ENCODE data around the gene KIRREL3. TPM values are rescaled to one million over a fixed set of nuclear protein-coding genes. Genes with fewer than 3 reads are reported as not detected.

The KIRREL3 gene
- total and polyA plus RNA-seq, 10 donors: 0.50 to 5.4 (median 2.0) TPM

- TF ChIP-seq POLR2A (IDR thresholded peaks at IDR 0.05) (no peak), CTCF (IDR thresholded peaks at IDR 0.05 in 8 of 11, conservative IDR thresholded peaks at IDR 0.05 in 3 of 11) (no peak), POLR2AphosphoS5 (IDR thresholded peaks at IDR 0.05) (no peak)
- Histone ChIP-seq H3K27ac (peak overlapping the region in 5 of 8 donors; percentile 67 to 83 (median 79)), H3K4me3 (no peak overlapping the region), H3K9me3 (no peaks in the 10 kb centered on the region), H3K27me3 (replicated peaks in 1 of 7) (no peaks in the 10 kb centered on the region), H3K36me3 (no peaks in the 10 kb centered on the region), H3K4me1 (peaks cover 8 to 95% (median 57%) of the 10 kb centered on the region in 6 donors)
- no peak for DNase-seq
- 77 to 87% (median 83%) methylated on average over 2 of the region's 2 CpGs for WGBS, 5 donors
- intact Hi-C loops (cut with DNase I; ENCODE audit: low total_unique reads): loop anchor here (10.0 kb wide), 1 partner anchor 98 kb away; no protein-coding TSS in a partner anchor
These were observed 578.1 kb downstream of the KIRREL3 start for GRCh38 chr11:126422446-126422845.

- intact Hi-C loops (cut with DNase I; ENCODE audit: low total_unique reads): loop anchor here (10.0 kb wide), 1 partner anchor 96 kb away; no protein-coding TSS in a partner anchor
- WGBS, 5 donors: 68 to 75% (median 72%) methylated on average over 13 of the region's 13 CpGs
- no peaks in the 10 kb centered on the region for H3K36me3 ChIP-seq
- H3K27me3 ChIP-seq (replicated peaks in 1 of 7): peaks cover 0 to 6% (median 0%) of the 10 kb centered on the region in 7 donors
- no peak overlapping the region for H3K4me3 ChIP-seq
- peak overlapping the region; percentile 39 to 83 (median 78) for H3K27ac ChIP-seq
- TF ChIP-seq POLR2AphosphoS5 (IDR thresholded peaks at IDR 0.05) (peak; percentile 46 to 60 (median 59)), POLR2A (IDR thresholded peaks at IDR 0.05) (no peak)
- H3K4me1 ChIP-seq: peaks cover 20 to 95% (median 62%) of the 10 kb centered on the region in 6 donors
- no peaks in the 10 kb centered on the region for H3K9me3 ChIP-seq
- DNase-seq: peak; percentile 75
These were observed 579.3 kb downstream of the KIRREL3 start for GRCh38 chr11:126421271-126421671.

- 35 to 51% (median 40%) methylated on average over 6 of the region's 6 CpGs for WGBS, 5 donors
- intact Hi-C loops (cut with DNase I; ENCODE audit: low total_unique reads): loop anchor here (10.0 kb wide), 1 partner anchor 96 kb away; no protein-coding TSS in a partner anchor
- no peak for DNase-seq
These were observed 579.8 kb downstream of the KIRREL3 start for GRCh38 chr11:126420698-126421256.

GRCh38 chr11:126419801-126420697 lies 580.5 kb downstream of the KIRREL3 start:
- whole genome bisulfite sequencing, 5 donors: 35 to 54% (median 42%) methylated on average over 11 of the region's 11 CpGs
- Histone ChIP-seq H3K27me3 (replicated peaks in 1 of 7) (peaks cover 0 to 6% (median 0%) of the 10 kb centered on the region in 7 donors), H3K9me3 (no peaks in the 10 kb centered on the region), H3K27ac (peak overlapping the region in 7 of 8 donors; percentile 64 to 83 (median 79)), H3K36me3 (peaks cover 0 to 7% (median 0%) of the 10 kb centered on the region in 6 donors), H3K4me3 (no peak overlapping the region), H3K4me1 (peaks cover 24 to 95% (median 66%) of the 10 kb centered on the region in 6 donors)
- intact Hi-C loops (cut with DNase I; ENCODE audit: low total_unique reads): loop anchor here (10.0 kb wide), 1 partner anchor 95 kb away; no protein-coding TSS in a partner anchor
- TF ChIP-seq POLR2AphosphoS5 (IDR thresholded peaks at IDR 0.05): peak in 1 of 3 donors; percentile 71
- no peak for TF ChIP-seq POLR2A (IDR thresholded peaks at IDR 0.05)
- DNase-seq: no peak

More at GRCh38 chr11:126420698-126421256, 579.8 kb downstream of the KIRREL3 start:
- no peaks in the 10 kb centered on the region for H3K9me3 ChIP-seq
- peaks cover 0 to 6% (median 0%) of the 10 kb centered on the region in 7 donors for H3K27me3 ChIP-seq (replicated peaks in 1 of 7)
- H3K4me1 ChIP-seq: peaks cover 24 to 95% (median 64%) of the 10 kb centered on the region in 6 donors
- H3K27ac ChIP-seq: peak overlapping the region; percentile 39 to 83 (median 78)
- no peaks in the 10 kb centered on the region for H3K36me3 ChIP-seq
- no peak overlapping the region for H3K4me3 ChIP-seq
- no peak for TF ChIP-seq POLR2AphosphoS5 (IDR thresholded peaks at IDR 0.05)

- intact Hi-C loops (cut with DNase I; ENCODE audit: low total_unique reads): no loop called here
These were observed 581.7 kb downstream of the KIRREL3 start for GRCh38 chr11:126418887-126419286.

More at GRCh38 chr11:126418887-126419286, 581.7 kb downstream of the KIRREL3 start:
- H3K4me1 ChIP-seq: peaks cover 28 to 95% (median 69%) of the 10 kb centered on the region in 6 donors
- H3K4me3 ChIP-seq: no peak overlapping the region
- DNase-seq: no peak
- H3K9me3 ChIP-seq: no peaks in the 10 kb centered on the region
- peaks cover 0 to 17% (median 1%) of the 10 kb centered on the region in 6 donors for H3K36me3 ChIP-seq
- peak overlapping the region in 7 of 8 donors; percentile 45 to 83 (median 73) for H3K27ac ChIP-seq
- 0 to 86% (median 32%) methylated on average over 1 of the region's 1 CpG for WGBS, 5 donors
- no peak for TF ChIP-seq POLR2AphosphoS5 (IDR thresholded peaks at IDR 0.05)
- H3K27me3 ChIP-seq (replicated peaks in 1 of 7): peaks cover 0 to 6% (median 0%) of the 10 kb centered on the region in 7 donors
